ENCODE measurements around the gene CALCOCO1.
A peak's percentile ranks its signal among the peaks of the same experiment; 100 is the strongest.

The CALCOCO1 gene

GRCh38 chr12:53752192-53752601 lies 24.9 kb upstream of the CALCOCO1 start:
- no peaks in the 10 kb centered on the region for H3K79me2 ChIP-seq (ENCODE audit: control insufficient read depth, insufficient read depth, low read length, unreplicated experiment)
- H3K4me3 ChIP-seq (ENCODE audit: low read depth, low read length) = no peak overlapping the region
- peaks cover 89% of the 10 kb centered on the region for H3K27me3 ChIP-seq (ENCODE audit: insufficient read depth, low read length)
- no peaks in the 10 kb centered on the region for H3K36me3 ChIP-seq (ENCODE audit: insufficient read depth, low read length)
- peaks cover 8% of the 10 kb centered on the region for H3K4me1 ChIP-seq (ENCODE audit: control insufficient read depth, insufficient read depth, low read length, unreplicated experiment)
- no peak overlapping the region for H3K27ac ChIP-seq (ENCODE audit: low read depth, low read length)
- no peak overlapping the region for H2AFZ ChIP-seq (ENCODE audit: low read length, unreplicated experiment)

- Histone ChIP-seq H3K27me3 (ENCODE audit: insufficient read depth, low read length) (peaks cover 93% of the 10 kb centered on the region), H3K36me3 (ENCODE audit: insufficient read depth, low read length) (no peaks in the 10 kb centered on the region), H3K4me1 (ENCODE audit: control insufficient read depth, insufficient read depth, low read length, unreplicated experiment) (peaks cover 5% of the 10 kb centered on the region), H2AFZ (ENCODE audit: low read length, unreplicated experiment) (peak within 1 kb of the TSS; percentile 48), H3K27ac (ENCODE audit: low read depth, low read length) (no peak within 1 kb of the TSS), H3K4me3 (ENCODE audit: low read depth, low read length) (peak within 1 kb of the TSS; percentile 72), H3K79me2 (ENCODE audit: control insufficient read depth, insufficient read depth, low read length, unreplicated experiment) (no peaks in the 10 kb centered on the region)
Measured at GRCh38 chr12:53751336-53752191, 24.3 kb upstream of the CALCOCO1 start, which contains the start of gene CISTR. Gene CISTR, minus strand, starts transcription at chr12:53751979.

GRCh38 chr12:53750812-53751335 lies 23.6 kb upstream of the CALCOCO1 start:
- peak overlapping the region; percentile 72 for H3K4me3 ChIP-seq (ENCODE audit: low read depth, low read length)
- no peaks in the 10 kb centered on the region for H3K36me3 ChIP-seq (ENCODE audit: insufficient read depth, low read length)
- H3K79me2 ChIP-seq (ENCODE audit: control insufficient read depth, insufficient read depth, low read length, unreplicated experiment) = no peaks in the 10 kb centered on the region
- peak overlapping the region; percentile 48 for H2AFZ ChIP-seq (ENCODE audit: low read length, unreplicated experiment)
- peaks cover 91% of the 10 kb centered on the region for H3K27me3 ChIP-seq (ENCODE audit: insufficient read depth, low read length)
- H3K27ac ChIP-seq (ENCODE audit: low read depth, low read length) = no peak overlapping the region
- peaks cover 5% of the 10 kb centered on the region for H3K4me1 ChIP-seq (ENCODE audit: control insufficient read depth, insufficient read depth, low read length, unreplicated experiment)

- Histone ChIP-seq H3K36me3 (ENCODE audit: insufficient read depth, low read length) (no peaks in the 10 kb centered on the region), H3K79me2 (ENCODE audit: control insufficient read depth, insufficient read depth, low read length, unreplicated experiment) (no peaks in the 10 kb centered on the region), H3K27me3 (ENCODE audit: insufficient read depth, low read length) (peaks cover 84% of the 10 kb centered on the region), H2AFZ (ENCODE audit: low read length, unreplicated experiment) (no peak overlapping the region), H3K27ac (ENCODE audit: low read depth, low read length) (no peak overlapping the region), H3K4me1 (ENCODE audit: control insufficient read depth, insufficient read depth, low read length, unreplicated experiment) (peaks cover 5% of the 10 kb centered on the region), H3K4me3 (ENCODE audit: low read depth, low read length) (no peak overlapping the region)
Measured at GRCh38 chr12:53749986-53750811, 22.9 kb upstream of the CALCOCO1 start.

- Histone ChIP-seq H3K4me1 (ENCODE audit: control insufficient read depth, insufficient read depth, low read length, unreplicated experiment) (peaks cover 5% of the 10 kb centered on the region), H3K4me3 (ENCODE audit: low read depth, low read length) (no peak overlapping the region), H3K27ac (ENCODE audit: low read depth, low read length) (no peak overlapping the region), H3K27me3 (ENCODE audit: insufficient read depth, low read length) (peaks cover 80% of the 10 kb centered on the region), H3K79me2 (ENCODE audit: control insufficient read depth, insufficient read depth, low read length, unreplicated experiment) (no peaks in the 10 kb centered on the region), H2AFZ (ENCODE audit: low read length, unreplicated experiment) (no peak overlapping the region), H3K36me3 (ENCODE audit: insufficient read depth, low read length) (no peaks in the 10 kb centered on the region)
Measured at GRCh38 chr12:53748072-53748840, 21.0 kb upstream of the CALCOCO1 start.

GRCh38 chr12:53747095-53747494 lies 19.8 kb upstream of the CALCOCO1 start:
- no peaks in the 10 kb centered on the region for H3K36me3 ChIP-seq (ENCODE audit: insufficient read depth, low read length)
- peaks cover 68% of the 10 kb centered on the region for H3K27me3 ChIP-seq (ENCODE audit: insufficient read depth, low read length)
- H3K27ac ChIP-seq (ENCODE audit: low read depth, low read length) = no peak overlapping the region
- peaks cover 5% of the 10 kb centered on the region for H3K4me1 ChIP-seq (ENCODE audit: control insufficient read depth, insufficient read depth, low read length, unreplicated experiment)
- no peak overlapping the region for H3K4me3 ChIP-seq (ENCODE audit: low read depth, low read length)
- H2AFZ ChIP-seq (ENCODE audit: low read length, unreplicated experiment) = no peak overlapping the region
- H3K79me2 ChIP-seq (ENCODE audit: control insufficient read depth, insufficient read depth, low read length, unreplicated experiment) = no peaks in the 10 kb centered on the region

GRCh38 chr12:53746592-53747092 lies 19.4 kb upstream of the CALCOCO1 start:
- peak overlapping the region; percentile 36 for H2AFZ ChIP-seq (ENCODE audit: low read length, unreplicated experiment)
- no peak overlapping the region for H3K4me3 ChIP-seq (ENCODE audit: low read depth, low read length)
- peaks cover 64% of the 10 kb centered on the region for H3K27me3 ChIP-seq (ENCODE audit: insufficient read depth, low read length)
- H3K27ac ChIP-seq (ENCODE audit: low read depth, low read length) = no peak overlapping the region
- H3K4me1 ChIP-seq (ENCODE audit: control insufficient read depth, insufficient read depth, low read length, unreplicated experiment) = peaks cover 5% of the 10 kb centered on the region
- H3K36me3 ChIP-seq (ENCODE audit: insufficient read depth, low read length) = no peaks in the 10 kb centered on the region
- no peaks in the 10 kb centered on the region for H3K79me2 ChIP-seq (ENCODE audit: control insufficient read depth, insufficient read depth, low read length, unreplicated experiment)

GRCh38 chr12:53744751-53745150 lies 17.5 kb upstream of the CALCOCO1 start:
- Histone ChIP-seq H3K36me3 (ENCODE audit: insufficient read depth, low read length) (no peaks in the 10 kb centered on the region), H3K27ac (ENCODE audit: low read depth, low read length) (no peak overlapping the region), H3K79me2 (ENCODE audit: control insufficient read depth, insufficient read depth, low read length, unreplicated experiment) (no peaks in the 10 kb centered on the region), H2AFZ (ENCODE audit: low read length, unreplicated experiment) (no peak overlapping the region), H3K4me3 (ENCODE audit: low read depth, low read length) (no peak overlapping the region), H3K27me3 (ENCODE audit: insufficient read depth, low read length) (peaks cover 53% of the 10 kb centered on the region), H3K4me1 (ENCODE audit: control insufficient read depth, insufficient read depth, low read length, unreplicated experiment) (no peaks in the 10 kb centered on the region)

- Histone ChIP-seq H3K27ac (ENCODE audit: low read depth, low read length) (no peak overlapping the region), H3K4me3 (ENCODE audit: low read depth, low read length) (no peak overlapping the region), H3K36me3 (ENCODE audit: insufficient read depth, low read length) (no peaks in the 10 kb centered on the region), H3K79me2 (ENCODE audit: control insufficient read depth, insufficient read depth, low read length, unreplicated experiment) (no peaks in the 10 kb centered on the region), H3K27me3 (ENCODE audit: insufficient read depth, low read length) (peaks cover 52% of the 10 kb centered on the region), H3K4me1 (ENCODE audit: control insufficient read depth, insufficient read depth, low read length, unreplicated experiment) (no peaks in the 10 kb centered on the region), H2AFZ (ENCODE audit: low read length, unreplicated experiment) (no peak overlapping the region)
Measured at GRCh38 chr12:53744130-53744441, 16.8 kb upstream of the CALCOCO1 start.
